GM12878 (cell line): Measurements from ENCODE around the gene FGB. TPM values are rescaled to one million over a fixed set of nuclear protein-coding genes. Genes with fewer than 3 reads are reported as not detected.

Experiments used
- IKZF2 ChIP-seq, 2 experiments: fragments of 450-650 bp; IDR thresholded peaks; 2 replicates each; pipeline ENCODE4 v1.6.1; 2017; ENCODE audit warnings: mild to moderate bottlenecking in 2 of 2, moderate library complexity in 2 of 2
- NKRF ChIP-seq: fragments of 450-650 bp; conservative IDR thresholded peaks from 2 replicates; pipeline ENCODE4 v1.6.1; 2017; ENCODE audit warnings: mild to moderate bottlenecking, moderate library complexity
- PKNOX1 ChIP-seq: fragments of 450-650 bp; IDR thresholded peaks from 2 replicates; pipeline ENCODE4 v1.6.1; 2016; ENCODE audit warnings: mild to moderate bottlenecking
- RFX5 ChIP-seq: IDR thresholded peaks from 2 replicates; pipeline ENCODE4 v1.6.1; 2011; ENCODE audit warnings: low read depth, low read length, improper control_type of control experiment
- SMC3 ChIP-seq: IDR thresholded peaks from 2 replicates; pipeline ENCODE4 v1.6.1; 2011; ENCODE audit warnings: low read length, improper control_type of control experiment, borderline replicate concordance
- TAF1 ChIP-seq: IDR thresholded peaks from 2 replicates; pipeline ENCODE4 v1.6.1; 2011; ENCODE audit warnings: mild to moderate bottlenecking, low read depth, low read length, borderline replicate concordance
- ZNF384 ChIP-seq: IDR thresholded peaks from 2 replicates; pipeline ENCODE4 v1.6.1; 2012; ENCODE audit warnings: low read depth, mild to moderate bottlenecking, low read length, improper control_type of control experiment, borderline replicate concordance
- ZSCAN29 ChIP-seq: fragments of 450-650 bp; IDR thresholded peaks from 2 replicates; pipeline ENCODE4 v1.6.1; 2017; ENCODE audit warnings: mild to moderate bottlenecking, moderate library complexity
- polyA plus RNA-seq, 11 experiments: library from polyadenylated mRNA; depleted of rRNA in 4 of 11; unstranded in 6 of 11; stranded (reverse) in 5 of 11; fragments of >200 nt; fragmentation: Nextera tagmentation in 4 of 11; fragmentation: Illumina TruSeq in 1 of 11; extraction: Ambion mirVana in 4 of 11; extraction: Trizol in 1 of 11; gene quantifications; 1 replicate in 1 of 11; 2 replicates in 10 of 11; pipeline versions ENCODE4 v1.2.1 to v1.2.3, GENCODE V29; 2011 to 2016; ENCODE audit warnings: inconsistent platforms in 2 of 11, missing spikeins in 2 of 11, low read depth in 1 of 11
- total RNA-seq, 4 experiments: library from RNA; depleted of rRNA in 3 of 4; stranded (reverse); fragments of >200 nt in 3 of 4; fragmentation: Illumina TruSeq in 1 of 4; extraction: Trizol in 1 of 4; gene quantifications; 2 replicates each; pipeline versions ENCODE4 v1.2.1 to v1.2.3, GENCODE V29; 2013 to 2021
- TF ChIP-seq, protein P1 (sequence below): IDR thresholded peaks from 2 replicates; pipeline ENCODE4 v1.6.1; 2012; ENCODE audit warnings: low read depth, low read length, improper control_type of control experiment

Gene FGB
- total and polyA plus RNA-seq, 10 of the 15 experiments (the other 5 are each of a cell fraction or from before 2014, with no cell fraction given), result 0.04 to 2.7 TPM; not detected in 8

DNA sequence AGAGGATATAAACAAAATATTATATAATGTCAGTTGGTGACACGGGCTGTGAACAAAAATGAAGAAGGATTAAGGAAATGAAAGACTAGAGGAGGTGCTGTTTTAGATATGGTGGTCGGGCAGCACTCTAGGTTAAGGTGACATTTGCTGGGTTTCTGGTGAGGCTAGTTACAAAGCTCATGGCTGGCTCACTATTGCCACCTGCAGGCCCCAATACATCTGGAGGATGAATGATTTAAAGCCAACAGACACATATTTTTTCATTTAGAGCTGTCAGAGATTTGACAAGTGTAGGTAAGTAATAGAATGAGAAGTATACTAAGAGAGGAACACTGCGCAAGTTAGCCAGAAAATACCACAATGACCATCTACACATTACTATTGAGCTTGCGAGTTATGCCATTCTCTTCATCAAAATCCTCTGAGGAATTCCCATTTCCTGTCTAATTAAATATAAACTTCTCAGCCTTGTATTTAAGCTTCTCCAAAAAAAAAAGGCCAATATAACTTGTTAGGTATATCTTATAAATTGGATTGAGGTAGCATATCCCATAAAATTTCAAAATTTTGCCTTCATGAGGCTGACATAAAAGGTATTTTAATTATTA, 56.0 kb downstream of the FGB start (continued):
- TF ChIP-seq IKZF2 (IDR thresholded peaks at IDR 0.05) (no peak), TAF1 (no peak), NKRF (no peak), SMC3 (peak; percentile 90), RFX5 (no peak), ZNF384 (no peak), ZSCAN29 (no peak), PKNOX1 (peak; percentile 28; the same call in 1 of the 2 replicates)
- TF ChIP-seq, protein P1, sequence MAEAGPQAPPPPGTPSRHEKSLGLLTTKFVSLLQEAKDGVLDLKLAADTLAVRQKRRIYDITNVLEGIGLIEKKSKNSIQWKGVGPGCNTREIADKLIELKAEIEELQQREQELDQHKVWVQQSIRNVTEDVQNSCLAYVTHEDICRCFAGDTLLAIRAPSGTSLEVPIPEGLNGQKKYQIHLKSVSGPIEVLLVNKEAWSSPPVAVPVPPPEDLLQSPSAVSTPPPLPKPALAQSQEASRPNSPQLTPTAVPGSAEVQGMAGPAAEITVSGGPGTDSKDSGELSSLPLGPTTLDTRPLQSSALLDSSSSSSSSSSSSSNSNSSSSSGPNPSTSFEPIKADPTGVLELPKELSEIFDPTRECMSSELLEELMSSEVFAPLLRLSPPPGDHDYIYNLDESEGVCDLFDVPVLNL, result no peak
